Testis (tissue), 3 donors: ENCODE measurements around the gene STON2. TPM values are rescaled to one million over a fixed set of nuclear protein-coding genes. Genes with fewer than 3 reads are reported as not detected.

Source experiments
- DNase-seq: peaks from one replicate; pipeline ENCODE4 v3.0.0-alpha.2; 2019
- H3K27ac ChIP-seq, 2 donors: fragments of 200-600 bp; sonication (generic); one replicate each; pipeline ENCODE4 v1.5.1; 2019
- H3K27me3 ChIP-seq: fragments of 200-600 bp; sonication (generic); one replicate; pipeline ENCODE4 v1.5.1; 2019
- H3K36me3 ChIP-seq: fragments of 200-600 bp; sonication (generic); one replicate; pipeline ENCODE4 v1.5.1; 2017; ENCODE audit warnings: low read depth; ENCODE audit errors: missing control alignments
- H3K4me1 ChIP-seq: fragments of 200-600 bp; sonication (generic); one replicate; pipeline ENCODE4 v1.5.1; 2019
- H3K4me3 ChIP-seq, 2 donors: fragments of 200-600 bp; sonication (generic); one replicate each; pipeline ENCODE4 v1.5.1; 2017 to 2019
- H3K9me3 ChIP-seq: fragments of 200-600 bp; sonication (generic); one replicate; pipeline ENCODE4 v1.5.1; 2017
- CTCF ChIP-seq, 3 experiments: fragments of 450-650 bp in 2 of 3; fragments of 200-600 bp in 1 of 3; sonication (generic) in 1 of 3; IDR thresholded peaks; one replicate each; pipeline ENCODE4 v1.5.1; 2016 to 2019; ENCODE audit warnings: antibody characterized with exemption in 3 of 3, mild to moderate bottlenecking in 2 of 3, moderate library complexity in 1 of 3
- POLR2A ChIP-seq: fragments of 450-650 bp; IDR thresholded peaks from one replicate; pipeline ENCODE4 v1.6.1; 2017; ENCODE audit warnings: antibody characterized with exemption, mild to moderate bottlenecking, moderate library complexity
- WGBS, 2 donors: methylation state at CpG; one replicate each; pipeline ENCODE4 v1.1.5; 2018; 5-methylcytosine and 5-hydroxymethylcytosine counted together
- intact Hi-C: fragments of 100-400 bp; cut with DNase I; formaldehyde crosslinking; loops from one replicate; pipeline ENCODE4 v1.15.1; 2023; ENCODE audit warnings: low total_unique reads
- polyA plus RNA-seq: library from polyadenylated mRNA; stranded (reverse); fragments of 350-450 nt; fragmentation: Illumina TruSeq; extraction: RNeasy Lipid Tissue Mini Kit (QIAGEN cat#74804); gene quantifications from one replicate; pipeline ENCODE4 v1.2.3, GENCODE V29; 2014; ENCODE audit warnings: low read depth, low replicate concordance; ENCODE audit not compliant: insufficient read depth
- total RNA-seq, 2 donors: library from RNA; depleted of rRNA; stranded (reverse); fragments of >200 nt; gene quantifications; one replicate each; pipeline ENCODE4 v1.2.3, GENCODE V29; 2016

The STON2 gene
- total and polyA plus RNA-seq, 3 donors from 2014 or later = 8.3 to 38.5 (median 22.8) TPM

DNA sequence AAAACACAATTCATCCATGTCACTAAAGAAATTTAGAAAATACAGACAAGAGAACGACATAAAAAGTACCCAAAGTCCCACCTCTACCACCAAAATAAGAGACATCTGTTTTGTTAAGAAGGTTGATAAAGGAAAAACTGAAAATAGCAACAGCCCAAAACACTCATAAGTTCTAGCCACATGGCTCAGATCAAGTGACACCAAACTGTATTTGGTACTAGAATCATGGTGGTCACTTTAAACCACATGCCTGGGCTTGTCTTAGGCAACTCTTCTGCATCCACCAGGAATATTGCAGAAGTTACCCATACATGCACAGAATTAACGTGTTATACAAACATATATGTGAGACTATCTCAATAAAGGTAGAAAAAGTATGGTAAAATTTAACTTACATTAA lies 101.2 kb downstream of the STON2 start:
- Histone ChIP-seq H3K4me3 (no peak overlapping the region), H3K36me3 (no peaks in the 10 kb centered on the region), H3K4me1 (no peaks in the 10 kb centered on the region), H3K9me3 (no peaks in the 10 kb centered on the region), H3K27ac (no peak overlapping the region), H3K27me3 (no peaks in the 10 kb centered on the region)
- intact Hi-C loops = no loop called here
- 85 to 91% methylated on average over 2 of the region's 2 CpGs for WGBS, 2 donors
- DNase-seq = no peak
- TF ChIP-seq CTCF (IDR thresholded peaks at IDR 0.05) = no peak
- no peak for TF ChIP-seq POLR2A

DNA sequence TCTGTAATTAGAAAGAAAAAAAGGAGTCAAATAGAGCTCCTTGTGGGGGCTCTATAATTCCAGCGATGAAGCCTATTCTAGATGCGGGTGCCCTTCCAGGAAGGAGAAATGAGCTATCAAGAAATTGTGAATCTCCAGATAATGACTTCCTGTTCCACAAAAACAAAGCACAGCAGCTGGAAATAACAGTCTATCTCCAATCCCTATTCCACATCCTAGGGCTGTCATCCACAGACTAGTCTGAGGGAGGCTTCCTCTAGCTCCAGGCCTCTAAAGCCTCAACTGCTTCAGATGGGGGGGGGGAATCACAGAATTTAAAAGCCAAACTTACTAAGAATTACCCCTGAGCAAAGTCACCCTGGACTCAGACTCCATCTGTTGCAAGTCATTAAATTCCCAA lies 102.0 kb downstream of the STON2 start:
- 67 to 70% methylated on average over 2 of the region's 2 CpGs for WGBS, 2 donors

GRCh38 chr14:81295958-81296923 lies 103.9 kb downstream of the STON2 start:
- intact Hi-C loops = no loop called here
- Histone ChIP-seq H3K36me3 (no peaks in the 10 kb centered on the region), H3K4me3 (no peak overlapping the region), H3K9me3 (no peaks in the 10 kb centered on the region), H3K4me1 (no peaks in the 10 kb centered on the region), H3K27me3 (no peaks in the 10 kb centered on the region), H3K27ac (no peak overlapping the region)
- DNase-seq = no peak
- 81 to 82% methylated on average over 4 of the region's 4 CpGs for WGBS, 2 donors
- TF ChIP-seq CTCF (IDR thresholded peaks at IDR 0.05) (no peak), POLR2A (no peak)

More for the DNA sequence above, 102.0 kb downstream of the STON2 start:
- TF ChIP-seq CTCF (IDR thresholded peaks at IDR 0.05) = no peak
- TF ChIP-seq POLR2A = no peak
- H3K27me3 ChIP-seq = no peaks in the 10 kb centered on the region
- no peaks in the 10 kb centered on the region for H3K4me1 ChIP-seq
- no peaks in the 10 kb centered on the region for H3K36me3 ChIP-seq
- H3K27ac ChIP-seq = no peak overlapping the region
- intact Hi-C loops = no loop called here
- H3K9me3 ChIP-seq = no peaks in the 10 kb centered on the region
- no peak for DNase-seq
- no peak overlapping the region for H3K4me3 ChIP-seq

DNA sequence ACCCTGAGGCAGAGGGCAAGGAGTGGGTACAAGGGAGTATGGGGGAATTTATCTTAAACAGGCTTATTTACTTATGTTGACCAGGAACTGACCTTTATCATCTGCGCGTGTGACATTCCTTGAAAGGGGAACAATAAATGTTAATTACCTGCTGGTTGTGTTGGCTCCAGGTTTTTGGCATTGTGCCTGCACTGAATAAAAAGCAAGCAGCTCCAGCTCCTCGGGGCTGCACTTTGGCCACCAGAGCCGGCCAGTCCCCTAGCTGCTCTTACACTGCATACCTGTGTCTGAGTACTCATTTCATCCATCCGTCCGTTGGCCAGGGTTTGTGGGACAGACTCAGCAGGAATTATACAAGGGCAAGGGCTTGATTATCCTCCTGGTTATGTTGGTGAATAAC lies 110.6 kb downstream of the STON2 start:
- no peaks in the 10 kb centered on the region for H3K27me3 ChIP-seq
- no peaks in the 10 kb centered on the region for H3K4me1 ChIP-seq
- TF ChIP-seq POLR2A (no peak), CTCF (IDR thresholded peaks at IDR 0.05) (no peak)
- no peaks in the 10 kb centered on the region for H3K9me3 ChIP-seq
- no peaks in the 10 kb centered on the region for H3K36me3 ChIP-seq
- no peak overlapping the region for H3K4me3 ChIP-seq
- WGBS, 2 donors = 93 to 94% methylated on average over 6 of the region's 6 CpGs
- no peak for DNase-seq
- H3K27ac ChIP-seq = no peak overlapping the region
- intact Hi-C loops = no loop called here
